HG02610 (cell line): ENCODE results near the gene BRPF1.

Source experiments
- ATAC-seq: cut with Tn5 transposase; IDR thresholded peaks from one replicate; pipeline ENCODE4 v1.9.1; 2021; ENCODE audit warnings: mild to moderate bottlenecking, moderate library complexity; ENCODE audit not compliant: unreplicated experiment

BRPF1 gene

DNA sequence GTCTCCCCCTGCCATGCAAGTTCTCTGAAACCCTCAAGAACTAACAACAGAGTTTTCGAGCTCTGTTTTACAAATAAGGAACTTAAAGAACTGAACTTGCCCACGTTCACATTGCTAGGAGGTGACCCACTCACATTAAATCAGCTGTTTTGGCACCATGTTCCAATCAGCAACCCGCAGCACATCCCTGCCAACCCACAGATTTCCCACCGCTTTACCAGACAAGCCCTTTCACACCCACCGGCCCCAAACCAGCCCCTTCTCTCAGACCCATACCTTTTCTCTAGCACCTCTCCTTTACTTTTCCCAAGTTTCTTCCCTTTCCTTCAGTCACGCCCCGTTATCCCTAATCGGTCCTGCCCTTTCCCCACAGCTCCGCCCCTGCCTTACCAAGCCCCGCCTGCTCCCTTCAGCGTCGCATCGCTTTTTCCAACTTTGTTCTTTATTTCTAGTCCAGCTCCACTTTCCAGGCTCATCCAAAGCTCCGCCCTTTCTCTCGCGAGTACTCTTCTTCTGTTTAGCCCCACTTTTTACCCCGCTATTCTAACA lies 804 bp upstream of the BRPF1 start:
- ATAC-seq = peak; percentile 39

- no peak for ATAC-seq
Measured at GRCh38 chr3:9732080-9732739, 675 bp downstream of the BRPF1 start.

DNA sequence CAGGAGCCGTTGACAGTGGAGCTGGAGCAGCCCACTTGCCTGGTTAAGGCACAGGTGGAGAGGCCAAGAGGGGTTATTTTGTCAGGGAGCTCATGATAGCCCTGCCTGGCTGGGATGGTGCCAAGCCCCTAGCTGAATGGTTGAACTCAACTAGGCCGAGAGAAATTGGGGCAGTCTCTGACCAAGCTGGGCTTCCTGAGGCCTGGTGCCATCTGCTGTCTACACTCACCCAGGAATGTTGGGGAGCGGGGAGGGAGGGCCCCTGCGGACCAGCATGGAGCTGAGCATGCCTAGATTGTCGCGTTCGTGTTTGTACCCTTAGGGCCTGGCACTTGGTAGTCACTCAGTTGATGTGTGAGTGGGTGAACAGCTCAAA lies 1.2 kb downstream of the BRPF1 start:
- no peak for ATAC-seq

DNA sequence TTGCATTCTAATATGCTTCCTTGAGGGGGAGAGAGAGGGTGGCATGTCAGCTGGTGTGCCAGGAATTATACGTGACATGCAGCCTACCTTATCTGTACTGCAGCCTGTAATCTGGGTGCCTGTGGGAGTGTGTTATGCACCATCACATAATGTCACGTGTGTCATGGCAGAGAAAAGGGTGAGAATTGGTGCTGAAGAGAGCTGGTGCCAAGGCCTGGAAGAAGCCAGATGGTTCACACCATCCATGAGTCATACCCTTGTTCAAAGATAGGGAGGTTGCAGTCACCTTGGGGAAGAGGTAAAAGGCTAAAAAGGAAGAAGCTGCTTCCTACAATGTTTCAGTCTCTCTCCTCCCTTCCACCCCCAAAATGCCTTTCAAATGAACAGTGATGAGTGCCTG lies 5.3 kb downstream of the BRPF1 start:
- no peak for ATAC-seq

DNA sequence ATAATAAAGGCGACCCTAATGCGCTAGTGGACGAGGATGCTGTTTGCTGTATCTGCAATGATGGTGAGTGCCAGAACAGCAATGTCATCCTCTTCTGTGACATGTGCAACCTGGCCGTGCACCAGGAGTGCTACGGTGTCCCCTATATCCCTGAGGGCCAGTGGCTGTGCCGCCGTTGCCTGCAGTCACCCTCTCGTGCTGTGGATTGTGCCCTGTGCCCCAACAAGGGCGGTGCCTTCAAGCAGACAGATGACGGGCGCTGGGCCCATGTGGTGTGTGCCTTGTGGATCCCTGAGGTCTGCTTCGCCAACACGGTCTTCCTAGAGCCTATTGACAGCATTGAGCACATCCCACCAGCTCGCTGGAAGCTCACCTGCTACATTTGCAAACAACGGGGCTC lies 7.6 kb downstream of the BRPF1 start:
- ATAC-seq = no peak

DNA sequence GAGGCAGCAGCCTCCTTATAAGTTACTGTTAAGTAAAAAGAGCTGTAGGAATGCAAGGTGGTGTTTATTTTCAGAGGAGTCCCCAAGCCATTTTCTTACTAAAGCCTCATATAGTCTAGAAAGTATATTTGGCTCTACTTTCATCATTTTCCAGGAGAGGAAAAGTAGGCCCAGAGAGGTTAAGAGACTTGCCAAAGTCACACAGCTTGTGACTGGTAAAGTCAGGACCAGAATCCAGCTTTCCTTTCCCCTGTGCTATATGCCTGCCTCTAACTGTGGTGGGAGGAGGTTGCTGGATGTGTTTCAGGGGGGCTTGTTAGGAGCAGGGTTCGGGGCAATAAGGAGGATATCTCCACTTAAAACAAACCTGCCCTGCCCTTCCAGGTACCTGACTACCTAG lies 11.0 kb downstream of the BRPF1 start:
- ATAC-seq = no peak

GRCh38 chr3:9743548-9743947 lies 12.0 kb downstream of the BRPF1 start:
- no peak for ATAC-seq

DNA sequence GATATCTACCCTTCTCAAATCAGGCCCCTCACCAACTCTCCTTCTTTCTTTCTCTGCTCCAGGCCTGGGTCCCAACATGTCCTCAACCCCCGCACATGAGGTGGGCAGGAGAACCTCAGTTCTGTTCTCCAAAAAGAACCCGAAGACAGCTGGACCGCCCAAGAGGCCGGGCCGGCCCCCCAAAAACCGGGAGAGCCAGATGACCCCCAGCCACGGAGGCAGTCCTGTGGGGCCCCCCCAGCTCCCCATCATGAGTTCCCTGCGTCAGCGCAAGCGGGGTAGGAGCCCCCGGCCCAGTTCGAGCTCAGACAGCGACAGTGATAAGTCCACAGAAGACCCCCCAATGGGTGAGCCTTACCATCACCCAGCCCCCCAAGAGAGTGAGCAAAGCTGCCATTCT lies 12.6 kb downstream of the BRPF1 start:
- no peak for ATAC-seq

GRCh38 chr3:9745521-9745920 lies 14.0 kb downstream of the BRPF1 start:
- ATAC-seq = no peak

DNA sequence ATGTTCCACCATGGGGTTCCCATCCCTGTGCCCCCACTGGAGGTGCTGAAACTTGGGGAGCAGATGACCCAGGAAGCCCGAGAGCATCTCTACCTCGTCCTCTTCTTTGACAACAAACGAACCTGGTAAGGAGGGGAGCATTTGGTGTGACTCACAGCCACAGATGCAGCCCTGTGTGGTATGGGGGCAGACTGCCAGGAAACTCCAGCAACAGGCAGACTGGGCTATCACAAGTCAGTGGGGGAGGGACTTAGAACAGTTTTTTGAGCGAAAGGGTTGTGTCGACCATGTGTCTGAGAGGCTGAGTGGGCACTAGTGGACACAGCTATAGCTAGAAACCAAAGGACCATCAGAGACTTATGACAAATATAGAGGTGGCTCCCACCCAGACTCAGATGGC lies 14.8 kb downstream of the BRPF1 start:
- no peak for ATAC-seq

DNA sequence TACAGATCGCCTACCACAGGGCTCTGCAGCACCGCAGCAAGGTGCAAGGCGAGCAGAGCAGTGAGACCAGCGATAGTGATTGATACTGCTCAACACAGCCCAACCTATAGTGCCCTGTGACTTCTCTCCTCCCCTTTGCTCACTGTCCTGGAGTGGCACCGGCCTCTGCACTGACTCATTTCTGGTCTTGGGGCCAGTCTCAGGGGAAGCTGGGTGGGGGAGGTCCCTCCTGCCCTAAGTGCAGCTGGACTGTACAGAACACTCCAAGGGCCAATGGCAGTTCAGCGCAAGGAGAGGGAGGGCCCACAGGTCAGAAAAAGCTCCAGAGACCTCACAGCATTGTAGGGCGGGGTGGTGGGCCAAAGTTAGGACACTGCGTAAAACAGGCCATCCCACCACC lies 15.7 kb downstream of the BRPF1 start:
- no peak for ATAC-seq

DNA sequence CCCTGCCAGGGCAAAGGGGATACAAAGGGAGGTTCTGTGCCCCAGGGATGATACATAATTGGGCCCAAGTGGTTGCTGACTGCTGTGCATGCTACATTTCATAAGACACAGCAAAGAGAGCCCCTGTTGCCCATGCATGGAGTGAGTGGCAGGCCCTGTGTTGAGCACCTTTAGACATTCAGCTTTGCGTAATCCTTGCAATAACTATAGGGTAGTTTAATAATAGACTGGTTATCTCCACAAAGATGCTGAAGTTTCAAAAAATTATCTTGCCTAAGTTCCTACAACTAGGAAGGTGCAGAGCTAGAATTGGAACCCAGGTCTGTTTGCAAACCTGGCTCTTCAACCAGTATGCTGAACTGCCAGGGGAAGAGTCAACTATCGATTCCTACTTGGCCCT lies 16.5 kb downstream of the BRPF1 start:
- ATAC-seq = no peak

DNA sequence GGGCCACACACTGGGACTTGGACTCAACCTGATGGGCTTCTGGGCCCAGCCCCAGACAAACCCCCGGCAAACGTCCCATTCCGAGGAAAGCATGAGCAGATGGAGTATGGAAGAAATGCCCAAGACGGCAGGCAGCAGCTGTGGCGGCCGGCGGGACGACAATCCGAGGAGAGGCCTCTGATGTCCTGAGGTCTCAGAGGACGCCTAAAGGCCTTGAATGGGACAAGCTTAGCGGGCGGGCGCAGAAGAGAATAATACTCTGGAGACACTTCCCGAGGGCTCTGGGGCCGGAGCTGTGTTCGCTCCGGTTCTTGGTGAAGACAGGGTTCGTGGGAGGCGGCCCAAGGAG lies 17.7 kb downstream of the BRPF1 start:
- no peak for ATAC-seq

- peak; percentile 95 for ATAC-seq
Measured at GRCh38 chr3:9749645-9750555, 18.4 kb downstream of the BRPF1 start, which contains the start of gene OGG1. TSS of gene OGG1 (plus strand) at chr3:9749952. CDS start at chr3:9750287, 335 bp downstream.

DNA sequence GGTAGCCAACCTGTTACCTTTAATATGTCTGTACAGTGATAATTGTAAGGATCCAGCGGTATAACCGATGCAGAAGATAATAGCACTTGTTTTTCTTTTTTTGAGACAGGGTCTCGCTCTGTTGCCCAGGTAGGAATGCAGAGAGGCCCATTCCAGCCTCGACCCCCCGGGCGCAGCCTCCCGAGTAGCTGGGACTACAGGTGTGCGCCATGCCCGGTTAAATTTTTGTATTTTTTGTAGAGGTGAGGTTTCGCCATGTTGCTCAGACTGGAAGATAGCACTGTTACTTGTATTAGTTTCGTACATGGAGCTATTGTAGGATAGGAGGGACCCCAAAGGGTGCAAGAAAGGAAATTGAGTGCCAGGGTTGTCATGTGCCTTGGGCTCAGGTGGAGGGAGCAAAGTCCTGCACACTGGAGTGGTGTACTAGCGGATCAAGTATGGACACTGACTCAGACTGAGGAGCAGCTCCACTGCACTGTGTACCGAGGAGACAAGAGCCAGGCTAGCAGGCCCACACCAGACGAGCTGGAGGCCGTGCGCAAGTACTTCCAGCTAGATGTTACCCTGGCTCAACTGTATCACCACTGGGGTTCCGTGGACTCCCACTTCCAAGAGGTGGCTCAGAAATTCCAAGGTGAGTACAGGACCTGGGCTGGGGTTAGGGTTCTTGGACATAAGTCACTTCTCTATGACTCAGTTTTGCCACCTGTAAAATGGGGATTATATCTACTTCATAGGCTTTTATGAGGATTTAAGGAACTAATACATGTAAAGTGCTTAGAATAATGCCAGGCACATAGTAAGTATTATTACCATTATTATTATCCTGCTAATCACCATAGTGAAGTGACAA lies 19.2 kb downstream of the BRPF1 start:
- no peak for ATAC-seq

DNA sequence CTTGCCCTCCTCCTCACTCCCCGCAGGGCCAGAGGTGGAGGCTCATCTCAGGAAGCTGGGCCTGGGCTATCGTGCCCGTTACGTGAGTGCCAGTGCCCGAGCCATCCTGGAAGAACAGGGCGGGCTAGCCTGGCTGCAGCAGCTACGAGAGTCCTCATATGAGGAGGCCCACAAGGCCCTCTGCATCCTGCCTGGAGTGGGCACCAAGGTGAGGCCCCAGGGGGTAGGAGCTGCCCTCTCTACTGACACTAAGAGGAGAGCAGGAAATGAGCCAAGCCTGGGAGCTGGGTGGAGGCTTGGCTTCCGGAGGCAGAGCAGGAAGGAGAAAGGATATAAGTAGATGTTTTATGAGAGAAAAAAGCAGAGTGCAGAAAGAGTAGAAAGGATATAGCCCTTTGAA lies 23.1 kb downstream of the BRPF1 start:
- ATAC-seq = no peak

DNA sequence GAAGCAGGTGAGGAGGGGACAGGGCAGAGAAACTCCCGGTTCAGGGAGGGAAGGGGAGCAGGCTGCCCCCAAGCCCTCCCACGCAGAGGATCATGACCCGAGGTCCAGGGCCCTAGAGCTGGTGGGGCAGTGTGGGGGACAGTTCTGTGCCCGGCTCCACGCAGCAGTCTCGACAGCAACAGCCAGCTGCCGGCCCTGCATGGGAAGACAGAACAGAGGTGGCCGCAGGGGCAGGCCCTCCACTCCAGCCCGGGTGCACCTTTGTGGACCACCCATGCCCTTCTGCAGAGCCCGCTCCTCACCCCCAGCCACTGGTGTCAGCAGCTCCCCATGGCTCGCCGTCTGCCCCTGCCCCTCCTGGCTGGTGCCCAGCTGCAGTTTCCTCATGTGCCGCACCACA lies 25.9 kb downstream of the BRPF1 start:
- no peak for ATAC-seq

GRCh38 chr3:9760779-9761505 lies 29.4 kb downstream of the BRPF1 start:
- no peak for ATAC-seq

DNA sequence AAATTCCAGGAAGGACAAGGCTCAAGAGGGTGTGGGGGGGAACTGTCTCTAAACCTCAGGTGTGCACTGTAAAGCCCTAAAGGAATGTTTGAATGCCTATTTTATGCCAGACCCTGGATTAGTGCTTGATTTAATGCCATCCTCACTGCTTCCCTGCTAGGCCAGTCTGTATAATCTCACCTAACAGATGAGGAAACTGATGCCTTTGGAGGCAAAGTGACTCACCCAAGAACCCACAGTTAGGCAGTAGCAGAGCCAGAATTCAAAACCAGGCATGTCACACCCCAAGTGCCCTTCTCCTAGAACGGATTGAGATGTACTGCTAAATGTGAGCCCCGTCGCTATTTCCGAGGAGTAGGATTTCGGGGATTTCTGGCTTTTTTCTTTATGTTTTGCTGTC lies 30.4 kb downstream of the BRPF1 start:
- no peak for ATAC-seq

GRCh38 chr3:9762871-9763270 lies 31.3 kb downstream of the BRPF1 start:
- ATAC-seq = no peak

DNA sequence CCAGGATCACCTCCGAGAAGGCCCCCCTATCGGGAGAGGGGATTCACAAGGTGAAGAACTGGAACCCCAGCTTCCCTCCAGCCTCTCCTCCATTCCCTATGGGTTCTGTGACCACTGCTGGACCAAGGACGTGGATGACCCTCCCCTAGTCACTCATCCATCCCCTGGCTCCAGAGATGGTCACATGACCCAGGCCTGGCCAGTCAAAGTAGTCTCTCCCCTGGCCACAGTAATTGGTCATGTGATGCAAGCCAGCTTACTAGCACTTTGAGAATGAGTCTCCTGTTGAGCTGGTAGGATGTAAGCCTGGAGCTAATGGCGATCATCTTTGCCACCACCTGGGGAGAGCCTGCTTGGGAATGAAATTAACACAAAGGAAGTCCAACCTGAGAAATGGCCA lies 34.3 kb downstream of the BRPF1 start:
- ATAC-seq = no peak
